A204.1 (cell line): ENCODE measurements around the gene DAPP1.
A peak's percentile ranks its signal among the peaks of the same experiment; 100 is the strongest.
"Not testable (repeated sequence)": the region's sequence is repeated elsewhere in the genome, so short reads cannot be mapped to it uniquely, and the experiment has no call there.

Experiments
- FAIRE-seq: peaks from 2 replicates; lab custom pipeline; 2012; peaks lifted over from hg19 to GRCh38; lab: Jason Lieb, UNC

The DAPP1 gene

GRCh38 chr4:99825272-99825671 lies 8.6 kb downstream of the DAPP1 start:
- FAIRE-seq: no peak

- FAIRE-seq: no peak
Observed at GRCh38 chr4:99826016-99826415, 9.4 kb downstream of the DAPP1 start.

GRCh38 chr4:99827454-99827853 lies 10.8 kb downstream of the DAPP1 start:
- no peak for FAIRE-seq

GRCh38 chr4:99827857-99828256 lies 11.2 kb downstream of the DAPP1 start:
- no peak for FAIRE-seq

- no peak for FAIRE-seq
Observed at GRCh38 chr4:99828477-99828876, 11.8 kb downstream of the DAPP1 start.

- FAIRE-seq: not testable (repeated sequence)
Observed at GRCh38 chr4:99830051-99830450, 13.4 kb downstream of the DAPP1 start.

- no peak for FAIRE-seq
Observed at GRCh38 chr4:99832321-99832720, 15.7 kb downstream of the DAPP1 start.

GRCh38 chr4:99832758-99833157 lies 16.1 kb downstream of the DAPP1 start:
- FAIRE-seq: peak; percentile 29

- no peak for FAIRE-seq
Observed at GRCh38 chr4:99833756-99834155, 17.1 kb downstream of the DAPP1 start.

- FAIRE-seq: no peak
Observed at GRCh38 chr4:99834569-99834968, 17.9 kb downstream of the DAPP1 start.

- FAIRE-seq: no peak
Observed at GRCh38 chr4:99835942-99836341, 19.3 kb downstream of the DAPP1 start.

- FAIRE-seq: no peak
Observed at GRCh38 chr4:99838927-99839326, 22.3 kb downstream of the DAPP1 start.

- no peak for FAIRE-seq
Observed at GRCh38 chr4:99841129-99841528, 24.5 kb downstream of the DAPP1 start.

- no peak for FAIRE-seq
Observed at GRCh38 chr4:99843413-99843812, 26.8 kb downstream of the DAPP1 start.

GRCh38 chr4:99844048-99844447 lies 27.4 kb downstream of the DAPP1 start:
- FAIRE-seq: no peak

GRCh38 chr4:99845179-99845578 lies 28.6 kb downstream of the DAPP1 start:
- FAIRE-seq: no peak

- no peak for FAIRE-seq
Observed at GRCh38 chr4:99845708-99846469, 29.3 kb downstream of the DAPP1 start.

- no peak for FAIRE-seq
Observed at GRCh38 chr4:99846891-99847290, 30.3 kb downstream of the DAPP1 start.

- no peak for FAIRE-seq
Observed at GRCh38 chr4:99847362-99847976, 30.8 kb downstream of the DAPP1 start.

GRCh38 chr4:99848591-99849001 lies 32.0 kb downstream of the DAPP1 start:
- FAIRE-seq: no peak

GRCh38 chr4:99852199-99852749 lies 35.6 kb downstream of the DAPP1 start:
- FAIRE-seq: no peak

GRCh38 chr4:99853190-99853589 lies 36.6 kb downstream of the DAPP1 start:
- FAIRE-seq: no peak

GRCh38 chr4:99853999-99854398 lies 37.4 kb downstream of the DAPP1 start:
- no peak for FAIRE-seq

- no peak for FAIRE-seq
Observed at GRCh38 chr4:99855678-99856077, 39.1 kb downstream of the DAPP1 start.
